Hematopoietic multipotent progenitor cell treated with erythropoietin and hydrocortisone succinate and interleukin-3 and kit ligand, for 15 days (in vitro differentiated cells): ENCODE data around the gene MFSD8.
"Not testable (repeated sequence)": the region's sequence is repeated elsewhere in the genome, so short reads cannot be mapped to it uniquely, and the experiment has no call there.

Source experiments
- DNase-seq: peaks from one replicate; pipeline ENCODE4 v3.0.0-alpha.2; 2015; ENCODE audit warnings: low spot score

MFSD8 gene

DNA sequence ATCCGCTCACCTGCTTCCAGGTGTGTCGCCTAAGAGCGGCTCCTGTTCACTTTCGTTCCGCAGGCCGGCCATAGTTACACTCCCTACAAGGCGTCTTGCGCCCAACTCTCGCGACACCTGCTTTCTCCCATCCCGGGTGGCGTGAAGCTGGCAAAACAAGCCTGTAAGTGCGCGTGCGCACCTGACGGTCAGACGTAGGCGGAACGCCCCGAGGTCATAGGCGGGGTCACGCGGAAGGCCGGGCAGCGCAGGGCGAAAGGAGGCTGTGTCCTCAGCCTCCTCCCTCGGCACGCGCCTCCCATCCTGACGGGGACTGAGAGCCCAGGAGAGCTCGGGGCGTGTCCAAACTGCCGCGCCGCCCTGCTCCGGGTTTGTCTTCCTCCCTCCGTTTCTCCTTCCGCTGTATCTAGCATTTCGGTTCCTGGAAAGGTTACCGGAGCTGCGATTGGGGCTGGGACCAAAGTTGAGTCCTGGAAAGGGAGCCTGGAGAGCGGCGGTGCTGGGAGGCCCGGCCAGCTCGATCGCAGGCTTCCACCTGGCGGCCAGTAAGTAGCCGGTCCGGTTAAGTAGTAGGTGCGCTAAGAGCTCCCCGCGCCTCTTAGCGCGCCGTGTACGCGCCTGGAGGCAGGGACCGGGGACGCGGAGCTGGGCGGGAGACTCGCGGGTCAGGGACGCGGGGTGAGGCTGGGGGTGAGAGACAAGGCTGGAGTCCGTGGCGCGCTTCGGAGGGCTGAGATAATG, at the start of gene MFSD8, which contains the start of gene ABHD18:
Gene MFSD8 (minus strand): TSS at position 112 of the 741 bp plus-strand sequence. CDS start 40 bp downstream, at position 72.
Gene ABHD18 (plus strand): TSS at position 345 of the 741 bp plus-strand sequence. CDS start 17,550 bp downstream, outside the sequence.
- peak; percentile 99 for DNase-seq

DNA sequence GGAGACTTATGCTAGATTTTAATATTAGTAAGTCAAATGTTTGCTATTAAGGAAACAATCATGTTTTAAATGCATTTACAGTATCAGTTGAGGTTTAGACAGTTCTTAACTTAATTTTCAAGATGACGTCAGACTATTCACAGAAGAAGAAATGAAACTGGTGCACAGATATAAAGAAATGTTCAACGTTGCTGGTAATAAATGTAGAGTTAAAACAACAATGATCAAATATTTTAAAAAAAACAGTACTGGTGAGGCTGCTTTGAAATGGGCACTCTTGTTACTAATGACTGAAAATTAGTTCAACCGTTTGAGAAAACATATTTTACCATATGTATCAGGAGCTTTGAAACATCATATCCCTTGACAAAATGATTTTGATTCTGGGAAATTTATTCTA, 44.5 kb upstream of the MFSD8 start:
- no peak for DNase-seq

DNA sequence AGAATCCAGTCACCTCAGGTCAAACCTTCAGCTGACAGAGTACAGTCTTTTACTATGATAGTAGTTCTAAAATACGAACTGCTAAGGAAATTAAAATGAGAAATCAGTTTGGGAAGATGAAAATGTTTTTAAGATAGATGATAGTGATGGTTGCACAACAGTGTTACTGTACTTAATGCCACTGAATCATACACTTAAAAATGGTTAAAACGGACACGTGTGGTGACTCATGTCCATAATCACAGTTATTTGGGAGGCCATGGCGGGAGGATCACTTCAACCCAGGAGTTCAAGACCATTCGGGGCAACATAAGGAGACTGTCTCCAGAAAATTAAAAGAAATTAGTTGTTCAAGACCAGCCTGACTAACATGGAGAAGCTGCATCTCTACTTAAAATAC, 41.6 kb upstream of the MFSD8 start:
- DNase-seq = no peak

GRCh38 chr4:127997534-127998388, 32.8 kb upstream of the MFSD8 start:
- DNase-seq = no peak

- not testable (repeated sequence) for DNase-seq
Observed at GRCh38 chr4:127996521-127996920, 31.5 kb upstream of the MFSD8 start.

DNA sequence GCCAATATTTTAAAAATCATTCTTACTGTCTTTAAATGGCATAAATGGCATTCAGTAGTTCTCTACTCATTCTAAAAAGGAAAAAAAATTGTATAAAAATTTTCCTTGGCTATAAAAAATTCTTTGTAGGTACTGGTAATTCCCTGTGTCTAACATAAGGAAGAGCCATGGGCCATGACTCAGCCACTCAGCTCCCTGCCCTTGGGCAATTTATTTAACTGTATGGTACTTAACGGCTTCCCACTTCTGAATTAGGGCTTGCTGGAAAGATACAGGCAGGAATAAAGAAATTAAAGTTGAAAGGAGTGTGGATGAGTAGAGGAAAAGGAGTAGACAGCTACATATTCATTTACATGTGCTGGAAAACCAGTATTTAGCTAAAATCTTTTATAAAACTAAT, 30.8 kb upstream of the MFSD8 start:
- DNase-seq = no peak

GRCh38 chr4:127993151-127993550, 28.2 kb upstream of the MFSD8 start:
- DNase-seq = no peak

DNA sequence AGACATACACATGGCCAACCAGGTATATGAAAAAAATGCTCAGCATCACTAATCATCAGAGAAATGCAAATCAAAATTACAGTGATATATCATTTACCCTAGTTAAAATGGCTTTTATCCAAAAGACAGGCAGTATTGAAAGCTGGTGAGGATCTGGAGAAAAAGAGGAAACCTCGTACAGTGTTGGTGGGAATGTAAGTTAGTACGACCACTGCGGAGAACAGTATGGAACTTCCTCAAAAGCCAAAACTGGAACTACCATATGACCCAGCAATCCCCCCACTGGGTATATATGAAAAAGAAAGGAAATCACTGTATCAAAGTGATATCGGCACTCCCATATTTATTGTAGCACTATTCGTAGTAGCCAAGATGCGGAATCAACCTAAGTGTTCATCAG, 23.7 kb upstream of the MFSD8 start:
- no peak for DNase-seq

- peak; percentile 33 for DNase-seq
Observed at GRCh38 chr4:127985989-127986388, 21.0 kb upstream of the MFSD8 start.

- no peak for DNase-seq
Observed at GRCh38 chr4:127982445-127982844, 17.5 kb upstream of the MFSD8 start.

DNA sequence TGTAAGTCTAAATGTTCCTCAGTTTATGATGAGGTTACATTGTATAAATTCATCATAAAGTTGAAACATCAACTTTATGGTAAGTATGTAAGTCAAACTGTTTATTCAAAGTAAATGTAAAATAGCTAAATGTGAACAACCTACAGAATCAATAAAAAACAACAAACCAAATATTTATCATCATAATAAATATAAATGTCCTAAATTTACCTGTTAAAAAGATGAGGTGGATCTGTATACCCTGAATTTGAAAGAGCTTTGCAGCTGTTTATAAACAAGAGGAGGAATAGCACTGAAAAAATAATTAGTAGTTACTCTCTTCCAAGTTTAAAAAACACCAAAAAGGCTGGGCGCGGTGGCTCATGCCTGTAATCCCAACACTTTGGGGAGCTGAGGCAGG, 14.0 kb upstream of the MFSD8 start:
- DNase-seq = no peak

GRCh38 chr4:127975121-127975770, 10.3 kb upstream of the MFSD8 start:
- DNase-seq = no peak

- DNase-seq = not testable (repeated sequence)
Observed at GRCh38 chr4:127970925-127971324, 6.0 kb upstream of the MFSD8 start.

DNA sequence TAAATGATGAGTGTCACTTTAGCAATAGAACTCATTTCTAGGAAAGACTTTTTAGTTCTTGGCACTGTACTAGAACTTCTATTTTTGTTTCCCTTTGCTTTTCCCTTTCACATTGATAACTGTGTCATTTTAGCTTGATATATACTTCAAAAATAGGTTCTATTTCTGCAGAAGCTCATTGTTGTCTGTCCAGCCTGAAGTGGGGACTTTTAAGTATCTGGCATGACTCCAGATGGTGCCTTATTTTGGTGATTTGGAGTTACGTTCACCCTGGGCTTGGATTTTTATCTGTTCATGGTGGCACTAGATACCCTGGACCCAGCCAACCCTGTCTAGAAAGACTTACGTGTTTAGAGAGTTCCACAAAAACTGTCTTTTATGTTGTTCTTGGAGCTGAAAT, 3.6 kb upstream of the MFSD8 start:
- peak; percentile 57 for DNase-seq

- DNase-seq = no peak
Observed at GRCh38 chr4:127967141-127967775, 2.3 kb upstream of the MFSD8 start.

GRCh38 chr4:127965803-127966175, 816 bp upstream of the MFSD8 start:
- peak; percentile 49 for DNase-seq

GRCh38 chr4:127964426-127965061, 429 bp downstream of the MFSD8 start:
- DNase-seq = not testable (repeated sequence)

GRCh38 chr4:127963633-127964398, 1.2 kb downstream of the MFSD8 start:
- not testable (repeated sequence) for DNase-seq

- no peak for DNase-seq
Observed at GRCh38 chr4:127959794-127960193, 5.2 kb downstream of the MFSD8 start.

DNA sequence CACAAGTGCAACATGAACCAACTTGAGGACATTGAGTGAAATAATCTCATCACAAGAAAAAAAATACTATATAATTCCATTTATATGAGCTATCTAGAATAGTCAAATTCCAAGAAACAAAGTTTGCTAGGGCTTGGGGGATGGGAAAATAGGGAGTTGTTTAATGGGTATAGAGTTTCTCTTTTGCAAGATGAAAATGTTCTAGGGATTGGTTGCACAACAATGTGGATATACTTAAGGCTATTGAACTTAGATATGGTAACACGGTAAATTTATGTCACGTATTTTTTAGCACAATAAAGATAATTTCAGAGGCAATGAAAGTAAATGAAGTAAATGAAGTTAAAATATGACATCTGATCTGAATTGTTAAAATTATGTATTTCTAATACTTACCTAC, 7.9 kb downstream of the MFSD8 start:
- DNase-seq = no peak

- no peak for DNase-seq
Observed at GRCh38 chr4:127936974-127937373, 28.0 kb downstream of the MFSD8 start.
